Transverse colon (tissue), 4 donors: Measurements from ENCODE around the gene OOSP3. TPM values are rescaled to one million over a fixed set of nuclear protein-coding genes. Genes with fewer than 3 reads are reported as not detected.
"Not testable (repeated sequence)": the region's sequence is repeated elsewhere in the genome, so short reads cannot be mapped to it uniquely, and the experiment has no call there.

Source experiments
- DNase-seq: peaks from one replicate; pipeline ENCODE4 v3.0.0-alpha.2; 2019
- H3K27ac ChIP-seq, 4 donors: fragments of 200-600 bp; sonication (generic); 2 replicates each; pipeline ENCODE4 v1.5.1; 2016 to 2018; ENCODE audit warnings: inconsistent platforms in 4 of 4
- H3K27me3 ChIP-seq: fragments of 200-600 bp; sonication (generic); 2 replicates; pipeline ENCODE4 v1.5.1; 2017; ENCODE audit warnings: inconsistent platforms
- H3K36me3 ChIP-seq, 4 donors: fragments of 200-600 bp; sonication (generic); 2 replicates each; pipeline ENCODE4 v1.5.1; 2017 to 2019; ENCODE audit warnings: inconsistent platforms in 4 of 4
- H3K4me1 ChIP-seq, 4 donors: fragments of 200-600 bp; sonication (generic); 2 replicates each; pipeline ENCODE4 v1.5.1; 2017 to 2020; ENCODE audit warnings: inconsistent platforms in 4 of 4
- H3K4me3 ChIP-seq, 4 donors: fragments of 200-600 bp; sonication (generic); 1 replicate in 1 of 4; 2 replicates in 3 of 4; pipeline versions ENCODE4 v1.5.1 to v1.6.1; 2017 to 2019; ENCODE audit warnings: inconsistent platforms in 4 of 4
- H3K9me3 ChIP-seq, 2 donors: fragments of 200-600 bp; sonication (generic); 2 replicates each; pipeline ENCODE4 v1.5.1; 2017 to 2019; ENCODE audit warnings: inconsistent platforms in 2 of 2
- CTCF ChIP-seq, 5 experiments: fragments of 200-600 bp in 3 of 5; fragments of 450-650 bp in 2 of 5; sonication (generic) in 3 of 5; IDR thresholded peaks; 1 replicate in 2 of 5; 2 replicates in 3 of 5; pipeline ENCODE4 v1.5.1; 2016 to 2017; ENCODE audit warnings: antibody characterized with exemption in 5 of 5, inconsistent platforms in 3 of 5, mild to moderate bottlenecking in 2 of 5, moderate library complexity in 1 of 5
- EP300 ChIP-seq: sonication (generic); formaldehyde crosslinking; IDR thresholded peaks from one replicate; pipeline ENCODE4 v1.6.1; 2017; ENCODE audit warnings: antibody characterized with exemption, low read depth
- POLR2A ChIP-seq: fragments of 450-650 bp; IDR thresholded peaks from one replicate; pipeline ENCODE4 v1.6.1; 2016; ENCODE audit warnings: antibody characterized with exemption, mild to moderate bottlenecking, moderate library complexity
- POLR2AphosphoS5 ChIP-seq, 3 donors: sonication (generic); formaldehyde crosslinking; IDR thresholded peaks; one replicate each; pipeline ENCODE4 v1.6.1; 2016; ENCODE audit warnings: antibody characterized with exemption in 3 of 3
- WGBS, 2 donors: methylation state at CpG; one replicate each; pipeline ENCODE4 v1.1.5; 2018; ENCODE audit warnings: low coverage in 1 of 2; 5-methylcytosine and 5-hydroxymethylcytosine counted together
- in situ Hi-C, 4 donors: fragments of 200-750 bp; cut with MboI; loops; one replicate each; pipeline versions ENCODE4 v1.15.0 to v1.15.1; 2017; ENCODE audit warnings: low sequenced_read_pairs in 3 of 4, low pct_ligation_motif_present in 1 of 4, low pct_unique_long_range_greater_than_20kb in 1 of 4
- intact Hi-C: fragments of 100-400 bp; cut with DNase I; formaldehyde crosslinking; loops from one replicate; pipeline ENCODE4 v1.15.1; 2023; ENCODE audit warnings: low total_unique reads
- total RNA-seq, 4 donors: library from RNA; depleted of rRNA; stranded (reverse); fragments of >200 nt; gene quantifications; one replicate each; pipeline ENCODE4 v1.1.0, GENCODE V29; 2016

OOSP3 gene
- total RNA-seq, 4 donors from 2014 or later, result not detected

- WGBS, 2 donors, result 82 to 85% methylated on average over 3 of the region's 3 CpGs
Observed at GRCh38 chr11:59847626-59848025, 31.0 kb upstream of the OOSP3 start.

GRCh38 chr11:59848439-59848838 is 30.1 kb upstream of the OOSP3 start:
- in situ Hi-C loops, result loop anchor here in 1 of 4 donors (25.0 kb wide), 1 partner anchor 289 kb away; no protein-coding TSS in a partner anchor
- H3K9me3 ChIP-seq, H3K27me3 ChIP-seq, intact Hi-C loops, H3K4me3 ChIP-seq, DNase-seq, H3K36me3 ChIP-seq: not testable (repeated sequence)
- H3K27ac ChIP-seq, result peak overlapping the region; percentile 56 to 77 (median 69)
- 77 to 92% methylated on average over 4 to 6 of the region's 6 CpGs for WGBS, 2 donors
- peaks cover 0 to 10% (median 7%) of the 10 kb centered on the region in 4 donors for H3K4me1 ChIP-seq

More at GRCh38 chr11:59847626-59848025, 31.0 kb upstream of the OOSP3 start:
- intact Hi-C loops (no loop called here), in situ Hi-C loops (loop anchor here in 1 of 4 donors (25.0 kb wide), 1 partner anchor 290 kb away; no protein-coding TSS in a partner anchor)
- no peak for DNase-seq
- no peak overlapping the region for H3K4me3 ChIP-seq
- no peaks in the 10 kb centered on the region for H3K36me3 ChIP-seq
- TF ChIP-seq EP300 (no peak), POLR2A (no peak), POLR2AphosphoS5 (IDR thresholded peaks at IDR 0.05) (no peak), CTCF (IDR thresholded peaks at IDR 0.05) (no peak)
- no peaks in the 10 kb centered on the region for H3K27me3 ChIP-seq
- peaks cover 0 to 10% (median 7%) of the 10 kb centered on the region in 4 donors for H3K4me1 ChIP-seq
- H3K27ac ChIP-seq, result no peak overlapping the region
- no peaks in the 10 kb centered on the region for H3K9me3 ChIP-seq

GRCh38 chr11:59849129-59849528 is 29.5 kb upstream of the OOSP3 start:
- 15% methylated on average over 2 of the region's 2 CpGs; no CpG with 5 or more reads in 1 of the 2 donors for WGBS, 2 donors
- in situ Hi-C loops, result loop anchor here in 1 of 4 donors (25.0 kb wide), 1 partner anchor 288 kb away; no protein-coding TSS in a partner anchor
- intact Hi-C loops, result no loop called here
- no peaks in the 10 kb centered on the region for H3K36me3 ChIP-seq
- no peak overlapping the region for H3K4me3 ChIP-seq
- TF ChIP-seq CTCF (IDR thresholded peaks at IDR 0.05) (no peak), POLR2A (no peak), POLR2AphosphoS5 (IDR thresholded peaks at IDR 0.05) (no peak), EP300 (no peak)
- H3K4me1 ChIP-seq, result peaks cover 0 to 10% (median 7%) of the 10 kb centered on the region in 4 donors
- H3K9me3 ChIP-seq, result no peaks in the 10 kb centered on the region
- no peaks in the 10 kb centered on the region for H3K27me3 ChIP-seq
- peak overlapping the region; percentile 67 to 77 (median 74) for H3K27ac ChIP-seq
- DNase-seq, result peak; percentile 65

GRCh38 chr11:59849551-59849950 is 29.0 kb upstream of the OOSP3 start:
- WGBS, 2 donors, result 82 to 85% methylated on average over 2 of the region's 2 CpGs
- H3K9me3 ChIP-seq, H3K4me3 ChIP-seq, H3K36me3 ChIP-seq, H3K27me3 ChIP-seq, DNase-seq, intact Hi-C loops: not testable (repeated sequence)
- H3K27ac ChIP-seq, result peak overlapping the region; percentile 67 to 77 (median 74)
- peaks cover 0 to 10% (median 7%) of the 10 kb centered on the region in 4 donors for H3K4me1 ChIP-seq
- in situ Hi-C loops, result loop anchor here in 1 of 4 donors (25.0 kb wide), 1 partner anchor 288 kb away; no protein-coding TSS in a partner anchor

- DNase-seq, H3K9me3 ChIP-seq, H3K27ac ChIP-seq, H3K27me3 ChIP-seq, in situ Hi-C loops, H3K36me3 ChIP-seq, intact Hi-C loops, H3K4me3 ChIP-seq: not testable (repeated sequence)
- WGBS, 2 donors, result 91 to 93% methylated on average over 5 of the region's 5 CpGs
- H3K4me1 ChIP-seq, result peaks cover 0 to 14% (median 7%) of the 10 kb centered on the region in 4 donors
Observed at GRCh38 chr11:59851416-59851815, 27.2 kb upstream of the OOSP3 start.

- Histone ChIP-seq H3K4me3 (no peak overlapping the region), H3K9me3 (no peaks in the 10 kb centered on the region), H3K27me3 (no peaks in the 10 kb centered on the region), H3K36me3 (no peaks in the 10 kb centered on the region), H3K4me1 (peaks cover 0 to 4% (median under 1%) of the 10 kb centered on the region in 4 donors), H3K27ac (no peak overlapping the region)
- DNase-seq, result no peak
- no peak for TF ChIP-seq CTCF (IDR thresholded peaks at IDR 0.05)
- no peak for TF ChIP-seq POLR2A
- no peak for TF ChIP-seq POLR2AphosphoS5 (IDR thresholded peaks at IDR 0.05)
- no peak for TF ChIP-seq EP300
- in situ Hi-C loops, result no loop called here
- 29 to 40% methylated on average over 1 to 2 of the region's 2 CpGs for WGBS, 2 donors
- intact Hi-C loops, result no loop called here
Observed at GRCh38 chr11:59854871-59855270, 23.7 kb upstream of the OOSP3 start.
